Measurements from ENCODE around the gene LRRC3C. TPM values are rescaled to one million over a fixed set of nuclear protein-coding genes. Genes with fewer than 3 reads are reported as not detected.
A peak's percentile ranks its signal among the peaks of the same experiment; 100 is the strongest.

LRRC3C gene
- total and polyA plus RNA-seq, 2 experiments from 2014 or later = not detected

DNA sequence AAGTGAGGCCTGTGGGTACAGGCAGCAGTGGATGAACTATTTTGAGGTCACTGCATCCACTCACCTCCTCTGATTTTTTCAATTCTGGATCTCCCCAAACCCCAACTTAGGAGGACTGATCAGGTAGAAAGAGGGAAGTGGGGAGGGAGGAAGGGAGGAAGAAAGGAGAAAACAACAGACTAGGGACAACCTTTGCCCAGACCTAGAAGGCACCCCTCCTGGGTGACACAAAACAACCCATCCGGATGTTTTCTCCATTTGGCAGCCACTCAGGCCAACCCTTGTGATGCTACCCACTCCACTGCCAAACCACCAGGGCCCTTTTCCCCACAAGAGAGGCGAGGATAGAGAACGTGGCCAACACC, 2.9 kb upstream of the LRRC3C start:
- H3K27me3 ChIP-seq (replicated peaks; ENCODE audit: insufficient read depth) = no peaks in the 10 kb centered on the region
- peaks cover 51% of the 10 kb centered on the region for H3K79me2 ChIP-seq (ENCODE audit: insufficient read depth)
- no peak for TF ChIP-seq EZH2phosphoT487 (IDR thresholded peaks at IDR 0.05; ENCODE audit: insufficient read depth, low read depth)
- TF ChIP-seq EZH2 (IDR thresholded peaks at IDR 0.05; ENCODE audit: insufficient read depth, poor library complexity, severe bottlenecking) = no peak
- H4K20me1 ChIP-seq (ENCODE audit: insufficient read depth) = no peaks in the 10 kb centered on the region
- H2AFZ ChIP-seq = no peak overlapping the region
- peaks cover 24% of the 10 kb centered on the region for H3F3A ChIP-seq (ENCODE audit: insufficient read depth)
- peak overlapping the region; percentile 37; the same call in 1 of the 2 replicates for H3K9ac ChIP-seq
- H3K9me2 ChIP-seq (ENCODE audit: insufficient read depth) = no peaks in the 10 kb centered on the region
- H3K27ac ChIP-seq = peak overlapping the region; percentile 63
- DNase-seq = no peak
- 71 to 72% methylated on average over 3 of the region's 3 CpGs for WGBS, 2 experiments (ENCODE audit: low coverage in 1 of 2, low lambda C conversion rate in 2 of 2, missing lambda C conversion rate in 2 of 2)
- no peaks in the 10 kb centered on the region for H3K9me3 ChIP-seq (ENCODE audit: low read depth)
- in situ Hi-C loops (cut with MboI) = no loop called here
- H3K4me3 ChIP-seq = no peak overlapping the region
- H3K4me2 ChIP-seq (ENCODE audit: unreplicated experiment) = no peak overlapping the region
- peaks cover 20% of the 10 kb centered on the region for H3K36me3 ChIP-seq (ENCODE audit: low read depth)
- peaks cover 46% of the 10 kb centered on the region for H3K4me1 ChIP-seq (ENCODE audit: insufficient read depth)

DNA sequence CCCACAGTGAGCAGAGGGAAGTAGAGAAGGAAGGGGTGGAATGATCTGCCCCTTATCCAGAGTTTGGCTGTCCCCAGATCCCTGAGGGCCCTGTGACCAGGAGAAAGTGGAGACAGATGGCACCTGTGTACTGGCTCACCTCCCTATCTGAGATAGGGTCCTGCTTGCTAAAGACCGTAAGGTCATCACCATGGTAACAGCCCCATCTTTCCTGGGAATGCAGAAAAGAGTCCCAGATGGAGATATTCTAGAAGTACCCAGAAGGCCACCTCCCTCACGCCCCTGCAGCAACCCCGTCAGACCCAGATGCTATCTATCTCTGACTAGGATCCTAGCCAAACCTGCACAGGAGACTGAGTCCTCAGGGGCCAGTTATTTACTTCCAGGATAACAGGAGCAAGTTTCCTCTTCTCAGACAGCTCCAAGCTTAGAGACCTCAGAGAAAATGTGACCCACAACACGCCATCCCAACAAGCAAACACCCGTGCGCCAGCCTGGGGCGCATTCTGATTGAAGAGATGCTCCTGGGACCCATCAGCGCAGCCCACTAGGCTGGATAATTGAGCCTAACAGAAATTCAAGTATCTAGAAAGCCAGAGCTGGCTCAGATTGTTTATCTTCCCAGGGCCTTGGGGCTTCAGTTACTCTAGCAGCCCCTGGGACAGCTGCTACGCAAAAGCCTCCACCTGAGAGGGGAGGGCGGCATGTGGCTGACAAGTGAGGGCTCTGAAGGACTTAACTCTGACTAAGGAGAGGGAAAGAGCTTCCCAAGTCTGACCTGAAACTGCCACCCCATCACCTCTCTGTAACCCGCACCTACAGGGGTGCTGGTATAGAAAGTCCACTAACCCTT, 2.0 kb upstream of the LRRC3C start:
- Histone ChIP-seq H2AFZ (no peak overlapping the region), H3K4me2 (ENCODE audit: unreplicated experiment) (no peak overlapping the region), H3K9ac (peak overlapping the region; percentile 93; the same call in 1 of the 2 replicates), H3K36me3 (ENCODE audit: low read depth) (peaks cover 20% of the 10 kb centered on the region), H3K9me2 (ENCODE audit: insufficient read depth) (no peaks in the 10 kb centered on the region), H3K27me3 (replicated peaks; ENCODE audit: insufficient read depth) (no peaks in the 10 kb centered on the region), H3K79me2 (ENCODE audit: insufficient read depth) (peaks cover 51% of the 10 kb centered on the region), H3K4me1 (ENCODE audit: insufficient read depth) (peaks cover 54% of the 10 kb centered on the region), H3F3A (ENCODE audit: insufficient read depth) (peaks cover 31% of the 10 kb centered on the region), H3K9me3 (ENCODE audit: low read depth) (no peaks in the 10 kb centered on the region), H3K27ac (no peak overlapping the region), H3K4me3 (no peak overlapping the region; the same call in 1 of the 2 replicates), H4K20me1 (ENCODE audit: insufficient read depth) (no peaks in the 10 kb centered on the region)
- WGBS, 2 experiments (ENCODE audit: low coverage in 1 of 2, low lambda C conversion rate in 2 of 2, missing lambda C conversion rate in 2 of 2) = 93 to 94% methylated on average over 11 of the region's 11 CpGs
- no peak for TF ChIP-seq EZH2phosphoT487 (IDR thresholded peaks at IDR 0.05; ENCODE audit: insufficient read depth, low read depth)
- no peak for TF ChIP-seq EZH2 (IDR thresholded peaks at IDR 0.05; ENCODE audit: insufficient read depth, poor library complexity, severe bottlenecking)
- no peak for DNase-seq
- in situ Hi-C loops (cut with MboI) = no loop called here

DNA sequence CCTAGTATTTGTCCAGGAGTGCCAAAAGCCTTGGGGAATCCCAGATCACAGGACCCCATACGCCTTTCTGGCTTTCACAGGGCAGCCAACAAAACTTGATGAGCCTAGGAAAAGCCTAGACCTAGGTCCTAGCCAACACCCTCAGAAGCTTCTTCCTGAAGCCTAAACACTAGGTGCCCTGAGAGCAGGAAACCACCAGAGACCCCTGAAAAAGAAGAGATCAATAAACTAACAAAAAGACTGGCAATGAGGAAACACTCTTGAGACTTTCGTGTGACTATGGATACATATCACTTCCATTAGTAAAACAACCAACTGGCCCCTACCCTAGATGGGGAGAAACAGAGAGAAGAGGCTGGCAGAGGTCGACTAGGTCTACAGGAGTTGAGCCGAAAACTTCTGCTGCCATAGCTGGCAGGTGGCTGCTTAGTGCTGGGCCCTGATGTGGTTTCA, 1.4 kb upstream of the LRRC3C start:
- Histone ChIP-seq H3K36me3 (ENCODE audit: low read depth) (peaks cover 19% of the 10 kb centered on the region), H3K9me2 (ENCODE audit: insufficient read depth) (no peaks in the 10 kb centered on the region), H3K27me3 (replicated peaks; ENCODE audit: insufficient read depth) (no peaks in the 10 kb centered on the region), H3K27ac (no peak overlapping the region; the same call in 1 of the 2 replicates), H3K79me2 (ENCODE audit: insufficient read depth) (peaks cover 51% of the 10 kb centered on the region), H3F3A (ENCODE audit: insufficient read depth) (peaks cover 31% of the 10 kb centered on the region), H3K4me2 (ENCODE audit: unreplicated experiment) (peak overlapping the region; percentile 88), H3K9me3 (ENCODE audit: low read depth) (no peaks in the 10 kb centered on the region), H3K4me1 (ENCODE audit: insufficient read depth) (peaks cover 55% of the 10 kb centered on the region), H2AFZ (no peak overlapping the region), H3K9ac (peak overlapping the region; percentile 93), H4K20me1 (ENCODE audit: insufficient read depth) (no peaks in the 10 kb centered on the region), H3K4me3 (peak overlapping the region; percentile 98)
- WGBS, 2 experiments (ENCODE audit: low coverage in 1 of 2, low lambda C conversion rate in 2 of 2, missing lambda C conversion rate in 2 of 2) = 42 to 43% methylated on average over 4 of the region's 4 CpGs
- TF ChIP-seq EZH2phosphoT487 (IDR thresholded peaks at IDR 0.05; ENCODE audit: insufficient read depth, low read depth) (no peak), EZH2 (IDR thresholded peaks at IDR 0.05; ENCODE audit: insufficient read depth, poor library complexity, severe bottlenecking) (no peak)
- peak; percentile 28 for DNase-seq
- in situ Hi-C loops (cut with MboI) = no loop called here

DNA sequence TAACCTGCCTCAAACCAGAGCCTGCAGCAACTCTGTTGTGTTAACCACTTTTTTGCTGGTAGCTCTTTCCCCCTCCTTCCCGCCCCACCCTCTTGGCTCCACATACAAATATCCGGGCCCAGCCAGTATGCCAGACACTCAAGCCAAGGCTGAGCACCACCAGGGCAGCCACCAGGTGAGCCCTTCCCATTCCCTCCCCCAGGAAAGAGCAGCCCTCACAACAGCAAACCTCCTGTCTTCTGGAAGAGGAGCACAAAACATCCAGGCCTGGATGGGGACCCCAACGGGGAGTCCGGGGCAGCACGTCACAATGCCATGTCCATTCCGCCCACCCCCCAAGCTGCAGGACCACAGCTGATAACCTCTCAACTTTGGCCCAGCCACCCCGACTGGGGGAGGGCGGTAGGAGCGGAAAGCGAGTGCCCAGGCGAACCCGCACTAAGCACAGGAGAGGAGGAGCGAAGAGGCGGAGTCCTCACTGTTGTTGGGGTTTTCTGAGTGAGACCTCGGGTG, 888 bp upstream of the LRRC3C start:
- in situ Hi-C loops (cut with MboI) = no loop called here
- Histone ChIP-seq H3K36me3 (ENCODE audit: low read depth) (peaks cover 17% of the 10 kb centered on the region; the same call in 1 of the 2 replicates), H3K9me3 (ENCODE audit: low read depth) (no peaks in the 10 kb centered on the region), H3K79me2 (ENCODE audit: insufficient read depth) (peaks cover 51% of the 10 kb centered on the region), H3K4me3 (peak overlapping the region; percentile 98), H3F3A (ENCODE audit: insufficient read depth) (peaks cover 31% of the 10 kb centered on the region), H3K9me2 (ENCODE audit: insufficient read depth) (no peaks in the 10 kb centered on the region), H3K4me1 (ENCODE audit: insufficient read depth) (peaks cover 55% of the 10 kb centered on the region), H3K9ac (peak overlapping the region; percentile 93), H4K20me1 (ENCODE audit: insufficient read depth) (no peaks in the 10 kb centered on the region), H2AFZ (peak overlapping the region; percentile 97), H3K4me2 (ENCODE audit: unreplicated experiment) (peak overlapping the region; percentile 88), H3K27me3 (replicated peaks; ENCODE audit: insufficient read depth) (no peaks in the 10 kb centered on the region), H3K27ac (peak overlapping the region; percentile 90)
- peak; percentile 61 for DNase-seq
- WGBS, 2 experiments (ENCODE audit: low coverage in 1 of 2, low lambda C conversion rate in 2 of 2, missing lambda C conversion rate in 2 of 2) = 5 to 6% methylated on average over 15 of the region's 15 CpGs
- TF ChIP-seq EZH2phosphoT487 (IDR thresholded peaks at IDR 0.05; ENCODE audit: insufficient read depth, low read depth) = no peak
- TF ChIP-seq EZH2 (IDR thresholded peaks at IDR 0.05; ENCODE audit: insufficient read depth, poor library complexity, severe bottlenecking) = no peak

Data from GM23248 (cell line).